ENCODE measurements around the gene CDC7.

DNA sequence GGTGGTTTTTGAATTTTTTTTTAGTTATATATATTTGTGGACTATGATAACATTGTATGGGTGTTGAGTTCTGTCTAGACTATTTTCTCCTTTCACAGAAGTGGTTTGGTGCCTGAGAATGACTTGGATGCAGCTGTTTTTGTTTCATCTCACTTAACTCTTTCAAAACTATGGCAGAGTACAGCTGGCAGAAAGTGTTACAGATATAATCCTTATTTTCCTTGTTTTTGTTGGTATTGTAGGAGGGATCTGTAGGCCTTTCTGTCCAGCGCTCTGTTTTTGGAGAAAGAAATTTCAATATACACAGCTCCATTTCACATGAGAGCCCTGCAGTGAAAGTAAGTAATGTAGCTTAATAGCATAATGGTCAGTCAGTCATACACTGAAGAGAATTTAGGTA lies 13.1 kb downstream of the CDC7 start:
- TF ChIP-seq POLR2AphosphoS5 (IDR thresholded peaks at IDR 0.05; ENCODE audit: low read depth, low read length) = no peak
- TF ChIP-seq, protein P1, sequence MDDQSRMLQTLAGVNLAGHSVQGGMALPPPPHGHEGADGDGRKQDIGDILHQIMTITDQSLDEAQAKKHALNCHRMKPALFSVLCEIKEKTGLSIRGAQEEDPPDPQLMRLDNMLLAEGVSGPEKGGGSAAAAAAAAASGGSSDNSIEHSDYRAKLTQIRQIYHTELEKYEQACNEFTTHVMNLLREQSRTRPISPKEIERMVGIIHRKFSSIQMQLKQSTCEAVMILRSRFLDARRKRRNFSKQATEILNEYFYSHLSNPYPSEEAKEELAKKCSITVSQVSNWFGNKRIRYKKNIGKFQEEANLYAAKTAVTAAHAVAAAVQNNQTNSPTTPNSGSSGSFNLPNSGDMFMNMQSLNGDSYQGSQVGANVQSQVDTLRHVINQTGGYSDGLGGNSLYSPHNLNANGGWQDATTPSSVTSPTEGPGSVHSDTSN (IDR thresholded peaks at IDR 0.05) = no peak
- TF ChIP-seq, protein P2, sequence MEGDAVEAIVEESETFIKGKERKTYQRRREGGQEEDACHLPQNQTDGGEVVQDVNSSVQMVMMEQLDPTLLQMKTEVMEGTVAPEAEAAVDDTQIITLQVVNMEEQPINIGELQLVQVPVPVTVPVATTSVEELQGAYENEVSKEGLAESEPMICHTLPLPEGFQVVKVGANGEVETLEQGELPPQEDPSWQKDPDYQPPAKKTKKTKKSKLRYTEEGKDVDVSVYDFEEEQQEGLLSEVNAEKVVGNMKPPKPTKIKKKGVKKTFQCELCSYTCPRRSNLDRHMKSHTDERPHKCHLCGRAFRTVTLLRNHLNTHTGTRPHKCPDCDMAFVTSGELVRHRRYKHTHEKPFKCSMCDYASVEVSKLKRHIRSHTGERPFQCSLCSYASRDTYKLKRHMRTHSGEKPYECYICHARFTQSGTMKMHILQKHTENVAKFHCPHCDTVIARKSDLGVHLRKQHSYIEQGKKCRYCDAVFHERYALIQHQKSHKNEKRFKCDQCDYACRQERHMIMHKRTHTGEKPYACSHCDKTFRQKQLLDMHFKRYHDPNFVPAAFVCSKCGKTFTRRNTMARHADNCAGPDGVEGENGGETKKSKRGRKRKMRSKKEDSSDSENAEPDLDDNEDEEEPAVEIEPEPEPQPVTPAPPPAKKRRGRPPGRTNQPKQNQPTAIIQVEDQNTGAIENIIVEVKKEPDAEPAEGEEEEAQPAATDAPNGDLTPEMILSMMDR (IDR thresholded peaks at IDR 0.05) = no peak
- no peak for TF ChIP-seq MXI1 (IDR thresholded peaks at IDR 0.05; ENCODE audit: low read depth, low read length)
- no peak for TF ChIP-seq RXRA (IDR thresholded peaks at IDR 0.05; ENCODE audit: borderline replicate concordance, low read depth)
- no peak for TF ChIP-seq YY1 (IDR thresholded peaks at IDR 0.05; ENCODE audit: low read depth)
- TF ChIP-seq EP300 (IDR thresholded peaks at IDR 0.05; ENCODE audit: borderline replicate concordance in 1 of 2, low read depth in 1 of 2, low read length in 1 of 2) = no peak
- no peak for TF ChIP-seq EZH2phosphoT487 (IDR thresholded peaks at IDR 0.05; ENCODE audit: borderline replicate concordance, low read depth)
- no peak for TF ChIP-seq USF2 (IDR thresholded peaks at IDR 0.05; ENCODE audit: borderline replicate concordance, low read depth, low read length)
- no peak for TF ChIP-seq JUND (IDR thresholded peaks at IDR 0.05)
- no peak for TF ChIP-seq CHD2 (IDR thresholded peaks at IDR 0.05; ENCODE audit: low read length, partially characterized antibody)
- TF ChIP-seq MAX (IDR thresholded peaks at IDR 0.05; ENCODE audit: low read depth) = no peak
- no peak for TF ChIP-seq MEF2A (IDR thresholded peaks at IDR 0.05; ENCODE audit: borderline replicate concordance, low read depth)

Data from SK-N-SH (cell line).